ENCODE measurements around the gene TWIST2. TPM values are rescaled to one million over a fixed set of nuclear protein-coding genes. Genes with fewer than 3 reads are reported as not detected.

The TWIST2 gene
- polyA plus RNA-seq, 1 donor from 2014 or later = not detected

GRCh38 chr2:238878051-238878735 lies 30.3 kb downstream of the TWIST2 start (continued):
- TF ChIP-seq EP300 (conservative IDR thresholded peaks at IDR 0.05; ENCODE audit: poor library complexity, severe bottlenecking) = no peak
- TF ChIP-seq MXI1 (conservative IDR thresholded peaks at IDR 0.05; ENCODE audit: poor library complexity, severe bottlenecking) = no peak
- no peak for TF ChIP-seq SMC3 (conservative IDR thresholded peaks at IDR 0.05; ENCODE audit: poor library complexity)

- Histone ChIP-seq H3K79me2 (replicated peaks; ENCODE audit: insufficient read depth, low read length) (no peaks in the 10 kb centered on the region), H3K4me3 (ENCODE audit: low read length) (no peak overlapping the region)
Measured at GRCh38 chr2:238879043-238879442, 31.2 kb downstream of the TWIST2 start.

More at GRCh38 chr2:238879043-238879442, 31.2 kb downstream of the TWIST2 start:
- Histone ChIP-seq H3K27me3 (ENCODE audit: insufficient read depth, low read depth, low read length) (no peaks in the 10 kb centered on the region), H4K20me1 (ENCODE audit: insufficient read depth) (no peaks in the 10 kb centered on the region), H3F3A (ENCODE audit: insufficient read depth, low read length, poor library complexity, severe bottlenecking) (no peaks in the 10 kb centered on the region), H3K36me3 (ENCODE audit: insufficient read depth, low read length) (no peaks in the 10 kb centered on the region), H2AFZ (ENCODE audit: low read depth, low read length) (no peak overlapping the region), H3K9me2 (ENCODE audit: insufficient read depth, low read length) (no peaks in the 10 kb centered on the region), H3K4me2 (ENCODE audit: low read length) (no peak overlapping the region), H3K9me3 (ENCODE audit: low read length) (no peaks in the 10 kb centered on the region), H3K27ac (ENCODE audit: low read length) (no peak overlapping the region), H3K9ac (ENCODE audit: low read length) (no peak overlapping the region)
- TF ChIP-seq RAD21 (conservative IDR thresholded peaks at IDR 0.05) (no peak), POLR2AphosphoS5 (IDR thresholded peaks at IDR 0.05) (no peak), REST (IDR thresholded peaks at IDR 0.05; ENCODE audit: borderline replicate concordance) (no peak), SMC3 (conservative IDR thresholded peaks at IDR 0.05; ENCODE audit: poor library complexity) (no peak), EP300 (conservative IDR thresholded peaks at IDR 0.05; ENCODE audit: poor library complexity, severe bottlenecking) (no peak), TAF1 (IDR thresholded peaks at IDR 0.05; ENCODE audit: low read depth) (no peak), EZH2 (IDR thresholded peaks at IDR 0.05; ENCODE audit: borderline replicate concordance, insufficient read depth, low read length, poor library complexity, severe bottlenecking) (no peak), CTCF (IDR thresholded peaks at IDR 0.05; ENCODE audit: poor library complexity, severe bottlenecking) (no peak), MXI1 (conservative IDR thresholded peaks at IDR 0.05; ENCODE audit: poor library complexity, severe bottlenecking) (no peak)

Measured in neural cell (in vitro differentiated cells).